GM18909 (cell line): ENCODE data around the gene PHF11.
A peak's percentile ranks its signal among the peaks of the same experiment; 100 is the strongest.

Source experiments
- ATAC-seq: cut with Tn5 transposase; IDR thresholded peaks from one replicate; pipeline ENCODE4 v1.9.1; 2021; ENCODE audit warnings: mild to moderate bottlenecking; ENCODE audit not compliant: unreplicated experiment, poor library complexity

PHF11 gene

GRCh38 chr13:49495783-49496762 is at the start of gene PHF11:
TSS of gene PHF11 (plus strand) at chr13:49495953. CDS start at chr13:49496002, 49 bp downstream.
- peak; percentile 86 for ATAC-seq

GRCh38 chr13:49446473-49446872 is 49.3 kb upstream of the PHF11 start:
- ATAC-seq = no peak

- ATAC-seq = no peak
Measured at GRCh38 chr13:49448753-49449152, 47.0 kb upstream of the PHF11 start.

- ATAC-seq = no peak
Measured at GRCh38 chr13:49450105-49450819, 45.5 kb upstream of the PHF11 start.

GRCh38 chr13:49452725-49453457 is 42.9 kb upstream of the PHF11 start:
- ATAC-seq = no peak

GRCh38 chr13:49453465-49453864 is 42.3 kb upstream of the PHF11 start:
- no peak for ATAC-seq

GRCh38 chr13:49454388-49455006 is 41.3 kb upstream of the PHF11 start:
- peak; percentile 94 for ATAC-seq

GRCh38 chr13:49455007-49455398 is 40.8 kb upstream of the PHF11 start:
- no peak for ATAC-seq

- ATAC-seq = no peak
Measured at GRCh38 chr13:49456156-49456555, 39.6 kb upstream of the PHF11 start.

GRCh38 chr13:49457221-49457620 is 38.5 kb upstream of the PHF11 start:
- ATAC-seq = no peak

GRCh38 chr13:49459580-49459979 is 36.2 kb upstream of the PHF11 start:
- no peak for ATAC-seq

- no peak for ATAC-seq
Measured at GRCh38 chr13:49464085-49464484, 31.7 kb upstream of the PHF11 start.

GRCh38 chr13:49464621-49465325 is 31.0 kb upstream of the PHF11 start:
- no peak for ATAC-seq

- ATAC-seq = no peak
Measured at GRCh38 chr13:49466292-49466838, 29.4 kb upstream of the PHF11 start.

- no peak for ATAC-seq
Measured at GRCh38 chr13:49472186-49472585, 23.6 kb upstream of the PHF11 start.

GRCh38 chr13:49476529-49476928 is 19.2 kb upstream of the PHF11 start:
- ATAC-seq = no peak

GRCh38 chr13:49481788-49482187 is 14.0 kb upstream of the PHF11 start:
- ATAC-seq = no peak

- no peak for ATAC-seq
Measured at GRCh38 chr13:49488563-49488962, 7.2 kb upstream of the PHF11 start.

GRCh38 chr13:49494645-49495044 is 1.1 kb upstream of the PHF11 start:
- no peak for ATAC-seq
